ENCODE results near the gene WSB2. TPM values are rescaled to one million over a fixed set of nuclear protein-coding genes. Genes with fewer than 3 reads are reported as not detected.

WSB2 gene
- total and polyA plus RNA-seq, 2 of the 8 experiments (the other 6 are each of a cell fraction or from before 2014, with no cell fraction given), result 47.5 to 58.2 TPM

- TF ChIP-seq CHD7 (IDR thresholded peaks at IDR 0.05; ENCODE audit: insufficient replicate concordance, low read length) (no peak), FOSL1 (IDR thresholded peaks at IDR 0.05; ENCODE audit: insufficient read depth, low read depth, low read length) (no peak), E2F6 (IDR thresholded peaks at IDR 0.05) (peak; percentile 35), HDAC2 (IDR thresholded peaks at IDR 0.05; ENCODE audit: borderline replicate concordance in 1 of 2, low read depth in 2 of 2, low read length in 2 of 2) (no peak), TAF7 (optimal IDR thresholded peaks at IDR 0.05; ENCODE audit: borderline replicate concordance, low read depth, low read length) (peak; percentile 49), RBBP5 (IDR thresholded peaks at IDR 0.05; ENCODE audit: borderline replicate concordance, low read depth, low read length) (0 out of 2 replicates have a peak, but pooled peaks have one; percentile 26), RXRA (IDR thresholded peaks at IDR 0.05; ENCODE audit: insufficient read depth, low read depth, low read length) (no peak), RAD21 (IDR thresholded peaks at IDR 0.05 in 1 of 2, conservative IDR thresholded peaks at IDR 0.05 in 1 of 2; ENCODE audit: low read depth in 2 of 2, low read length in 2 of 2) (no peak)
Observed at GRCh38 chr12:118103601-118104382, 42.8 kb upstream of the WSB2 start, which contains the start of gene VSIG10 (continued).
